DMS53 treated with DMSO at 0.1 percent for 48 hours (cell line): Measurements from ENCODE around the gene KAZN.
"Not testable (repeated sequence)": the region's sequence is repeated elsewhere in the genome, so short reads cannot be mapped to it uniquely, and the experiment has no call there.

Experiments used
- DNase-seq: peaks from one replicate; lab custom pipeline; 2025; ENCODE audit not compliant: unreplicated experiment; lab: John Stamatoyannopoulos, UW

KAZN gene

DNA sequence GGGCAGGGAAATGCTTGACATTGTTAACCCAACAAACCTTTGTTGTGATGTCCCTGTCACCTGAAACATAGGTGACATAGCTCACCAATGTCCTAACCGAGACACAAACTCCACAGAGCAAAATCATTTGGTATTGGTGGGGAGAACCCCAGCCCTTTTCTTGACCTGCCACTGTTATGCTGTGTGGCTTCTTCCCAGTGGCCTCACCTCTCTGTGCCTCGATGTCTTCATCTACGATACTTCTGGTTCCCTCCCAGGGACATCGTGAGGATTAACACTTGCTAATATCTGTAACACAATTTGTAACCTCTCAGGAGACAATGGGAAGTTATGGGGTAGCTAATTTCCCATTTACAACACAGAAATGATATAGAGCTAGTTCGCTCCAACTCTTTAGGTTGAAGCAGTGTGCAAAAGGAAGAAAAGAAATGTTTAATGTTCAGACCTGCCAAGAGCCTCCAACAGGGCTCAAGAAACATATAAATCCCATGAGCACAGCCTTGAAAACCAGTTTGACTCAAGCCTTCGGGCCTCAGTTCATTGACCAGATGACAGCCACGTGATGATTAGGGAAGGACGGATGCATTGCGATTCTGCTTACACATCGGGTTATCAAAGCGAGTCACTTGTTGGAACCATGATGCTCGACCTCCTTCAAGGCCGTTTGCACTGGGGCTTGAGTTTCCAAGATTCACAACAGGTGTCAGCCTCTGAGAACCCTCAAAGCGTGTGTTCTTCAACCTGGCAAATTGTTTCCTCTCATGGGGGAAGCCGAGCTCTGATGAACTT, 517.3 kb downstream of the KAZN start:
- no peak for DNase-seq

DNA sequence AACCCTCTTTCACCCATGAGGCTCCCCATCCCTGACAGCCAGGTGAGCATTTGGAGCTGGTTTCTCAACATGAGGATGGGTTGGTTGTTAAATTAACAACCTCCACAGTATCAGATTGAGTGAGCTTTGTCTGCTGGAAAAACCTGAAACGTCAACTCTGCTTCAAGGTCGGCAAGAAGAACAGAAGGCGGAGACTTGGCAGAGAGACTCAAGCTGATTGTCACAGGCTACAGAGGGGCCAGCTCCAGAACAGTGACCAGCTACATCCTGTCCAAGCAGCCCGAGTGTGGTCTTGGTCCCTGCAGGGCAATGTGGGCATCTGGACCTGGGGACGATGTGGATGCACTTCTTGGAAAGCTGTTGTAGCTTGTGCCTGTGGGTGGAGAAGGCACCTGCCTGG, 518.5 kb downstream of the KAZN start:
- no peak for DNase-seq

DNA sequence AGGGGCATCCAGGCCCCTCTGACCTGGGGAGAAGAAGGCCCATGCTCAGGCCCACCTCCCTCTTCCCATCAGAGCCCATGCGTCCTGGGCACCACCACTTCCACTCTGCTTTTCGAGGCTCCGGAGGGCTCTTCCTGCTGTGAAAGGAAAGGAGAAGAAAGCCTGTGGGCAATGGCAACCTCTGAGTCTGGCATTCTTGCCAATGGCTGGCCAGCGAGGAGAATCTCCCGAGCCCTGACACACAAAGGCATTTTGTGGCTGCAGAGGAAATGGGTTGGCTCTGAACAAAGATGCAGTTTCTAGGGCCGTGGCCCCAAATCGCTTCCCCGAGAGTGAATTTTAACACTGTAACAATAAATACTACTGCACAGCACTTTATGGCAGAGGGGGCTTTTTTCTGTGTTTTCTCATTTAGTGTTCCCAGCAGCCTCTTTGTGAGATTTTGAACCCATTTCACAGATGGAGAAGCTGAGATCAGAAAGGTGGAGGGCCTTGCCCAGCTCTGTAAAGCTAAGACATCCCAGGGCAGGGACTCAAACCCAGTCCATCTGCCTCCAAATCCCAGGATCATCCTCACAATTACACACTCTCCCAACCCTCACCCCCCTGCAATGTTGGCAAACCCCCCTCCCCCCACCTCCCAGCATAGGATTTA, 519.3 kb downstream of the KAZN start:
- no peak for DNase-seq

DNA sequence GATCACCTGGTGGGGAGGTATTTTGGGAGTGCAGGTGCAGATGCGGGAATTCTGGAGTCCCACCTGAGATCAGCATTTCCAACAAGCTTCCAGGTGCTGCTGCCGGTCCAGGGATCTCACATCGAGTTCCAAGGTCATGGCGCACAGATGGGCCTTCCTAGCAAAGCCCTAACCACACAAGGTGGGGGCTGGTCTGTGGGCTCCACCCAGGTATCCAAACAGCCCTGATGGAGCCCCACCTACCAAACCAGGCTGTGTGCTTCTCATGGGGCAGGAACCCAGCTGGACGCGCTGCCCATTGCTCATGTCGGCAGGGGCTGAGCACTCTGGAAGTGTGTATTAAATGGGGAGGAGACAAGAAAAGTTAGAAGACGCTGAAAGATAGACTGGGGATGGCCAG, 520.1 kb downstream of the KAZN start:
- no peak for DNase-seq

DNA sequence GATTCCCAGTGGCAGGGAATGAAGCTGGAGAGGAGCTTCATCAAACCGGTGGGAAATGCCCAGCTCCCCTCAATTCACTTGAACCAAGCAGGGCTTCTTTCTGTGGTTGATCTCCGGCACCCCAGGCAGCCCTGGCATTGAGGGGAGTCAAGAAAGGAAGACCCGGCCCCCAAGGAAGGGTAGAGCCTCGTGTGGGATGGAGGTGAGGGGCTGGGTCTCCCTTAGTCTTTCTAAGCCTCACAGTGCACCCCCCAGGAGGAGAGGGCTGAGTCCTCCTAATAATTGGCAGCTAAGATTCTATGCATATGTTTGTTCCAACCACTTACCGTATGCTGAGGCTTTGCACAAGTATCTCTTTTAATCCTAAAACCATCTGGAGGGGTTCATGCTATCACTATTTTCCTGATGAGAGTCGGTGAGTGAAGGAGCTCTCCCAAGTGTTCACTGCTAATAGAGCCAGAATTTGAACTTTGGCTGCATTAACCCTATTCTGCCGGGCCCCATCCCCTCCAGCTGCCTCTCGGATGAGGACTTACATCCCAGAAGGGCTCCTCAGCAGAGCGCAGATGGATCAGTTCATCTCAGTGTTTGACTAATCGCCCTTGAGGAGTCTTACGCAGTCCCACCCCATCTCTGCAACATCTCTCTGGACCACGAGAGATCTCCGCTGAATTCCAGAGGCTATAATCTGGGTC, 521.9 kb downstream of the KAZN start:
- DNase-seq = no peak

DNA sequence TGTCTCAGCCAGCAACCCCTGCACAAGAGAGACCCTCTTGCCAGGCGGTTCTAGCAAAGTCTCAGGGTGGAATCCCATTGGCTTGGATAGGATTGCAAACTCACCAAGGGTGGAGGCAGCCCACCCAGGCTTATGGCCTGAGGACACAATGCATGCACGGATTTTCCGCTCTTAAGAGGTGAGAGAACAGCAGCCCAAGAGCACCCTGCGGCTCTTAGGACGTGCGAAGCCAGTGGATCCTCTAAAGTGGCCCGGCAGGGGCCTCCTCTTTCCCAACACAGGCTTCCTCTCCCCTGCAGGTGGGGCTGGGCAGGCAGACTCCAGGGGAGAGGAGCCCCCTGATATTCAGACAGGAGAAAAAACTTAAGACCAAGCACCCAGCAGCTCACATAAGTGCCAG, 523.8 kb downstream of the KAZN start:
- DNase-seq = no peak

DNA sequence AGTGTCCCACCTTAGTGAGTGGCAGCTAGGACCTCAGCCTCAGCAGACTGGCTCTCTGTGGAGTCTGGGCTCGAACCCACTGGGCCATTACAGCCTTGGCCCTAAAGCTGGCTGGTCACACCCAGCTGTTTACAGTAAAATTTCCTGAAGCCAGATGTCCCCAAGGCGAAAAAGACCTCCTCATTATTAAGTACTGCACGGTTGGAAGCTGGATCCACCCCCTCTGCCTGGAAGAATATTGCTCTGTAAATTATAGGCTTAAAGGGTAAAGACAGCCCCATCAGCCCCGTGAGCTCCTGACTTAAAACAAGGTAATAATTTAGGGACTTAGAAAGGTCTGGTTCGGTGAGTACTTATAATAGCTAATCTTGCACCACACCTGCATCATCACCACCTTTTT, 524.8 kb downstream of the KAZN start:
- no peak for DNase-seq

DNA sequence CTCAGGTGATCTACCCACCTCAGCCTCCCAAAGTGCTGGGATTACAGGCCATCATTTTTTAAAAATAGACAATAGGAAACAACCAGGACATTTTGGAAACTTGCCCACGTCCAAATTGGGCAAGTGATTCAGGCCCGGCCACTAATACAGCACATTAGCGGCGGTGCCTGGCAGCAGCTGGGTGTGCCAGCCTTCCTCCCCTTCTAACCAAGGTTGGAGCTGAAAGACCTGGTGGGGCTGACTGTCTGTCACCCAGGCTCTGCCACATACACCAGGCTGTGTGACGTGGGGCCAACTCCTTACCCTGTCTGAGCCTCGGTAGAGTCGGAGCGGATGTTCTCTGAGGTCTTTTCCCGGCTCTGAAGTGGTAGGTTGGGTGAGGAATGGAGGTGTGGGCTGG, 525.4 kb downstream of the KAZN start:
- no peak for DNase-seq

DNA sequence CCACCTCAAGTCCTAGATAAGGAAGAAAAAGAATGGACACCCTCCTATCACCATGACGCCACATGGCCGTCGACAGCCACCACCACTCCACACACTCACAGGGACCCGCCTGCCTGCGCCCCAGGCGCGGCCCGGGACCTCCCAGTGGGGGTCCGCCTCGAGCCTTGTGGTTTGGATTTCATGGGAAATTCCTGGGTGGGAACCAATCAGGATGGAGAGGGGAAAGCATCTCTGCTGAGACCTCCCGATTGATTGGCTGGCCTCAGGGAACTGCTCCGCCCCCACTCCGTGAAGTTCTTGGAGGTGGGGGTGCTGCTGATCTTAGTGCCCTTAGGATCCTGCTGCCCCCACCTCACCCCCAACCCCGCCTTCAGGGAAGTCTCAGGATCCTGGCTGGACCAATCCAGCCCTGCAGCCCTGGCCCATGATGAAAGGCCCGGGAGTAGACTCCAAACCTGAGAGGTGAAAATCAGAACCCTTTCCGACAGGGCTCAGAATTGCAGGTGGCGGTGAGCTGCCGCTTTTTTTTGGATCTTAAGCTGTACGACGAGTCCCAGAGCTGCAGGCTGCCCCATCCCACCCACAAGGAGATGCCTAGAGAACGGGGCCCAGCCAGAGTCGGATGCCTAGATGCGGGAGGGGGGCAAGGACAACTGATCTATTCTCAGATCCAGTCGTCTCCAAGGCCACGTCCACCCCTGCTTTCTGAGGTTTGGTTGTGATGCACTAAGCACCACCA, 526.0 kb downstream of the KAZN start:
- DNase-seq = no peak

DNA sequence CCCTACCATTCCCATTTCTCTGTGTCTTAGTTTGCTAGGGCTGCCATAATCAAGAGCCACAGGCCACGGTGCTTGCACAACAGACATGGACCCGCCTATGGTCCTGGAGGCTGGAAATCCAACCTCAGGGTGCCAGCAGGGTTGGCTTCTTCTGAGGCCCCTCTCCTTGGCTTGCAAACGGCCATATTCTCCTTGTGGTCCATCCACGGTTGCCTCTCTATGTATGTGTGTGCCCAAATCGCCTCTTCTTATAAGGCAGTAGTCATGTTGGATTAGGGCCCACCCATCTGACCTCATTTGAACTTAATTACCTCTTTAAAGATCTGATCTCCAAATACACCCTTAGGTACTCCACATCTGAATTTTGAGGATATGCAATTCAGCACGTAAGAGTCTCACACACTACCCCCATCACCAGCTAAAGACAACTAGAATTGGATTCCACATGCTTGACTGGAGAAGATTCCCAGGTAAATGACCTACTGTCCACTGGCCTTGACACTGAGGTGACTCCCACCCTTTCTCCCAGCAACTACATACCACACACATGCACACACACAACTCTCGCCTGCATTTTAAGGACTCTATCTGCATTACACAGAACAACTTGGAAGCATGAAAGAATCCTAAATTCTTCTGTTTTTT, 526.7 kb downstream of the KAZN start:
- no peak for DNase-seq

DNA sequence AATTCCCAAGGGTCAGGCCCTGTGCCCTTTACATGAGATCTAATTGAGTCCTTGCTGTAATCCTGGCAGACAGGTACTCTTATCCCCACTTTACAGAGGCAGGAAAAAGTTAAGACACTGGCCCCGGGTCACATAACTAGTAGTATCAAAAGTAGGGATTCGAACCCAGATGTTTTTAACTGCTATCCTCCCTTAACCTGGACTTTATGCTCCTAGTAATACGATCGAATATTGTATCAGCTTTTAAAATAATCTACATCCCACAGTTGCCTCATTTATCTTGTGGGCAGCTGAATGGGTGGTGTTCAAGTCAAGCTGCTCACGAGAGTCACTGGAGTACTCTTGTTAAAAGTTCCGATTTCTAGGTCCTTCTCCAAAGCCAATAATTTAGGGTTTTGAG, 529.6 kb downstream of the KAZN start:
- DNase-seq = no peak

DNA sequence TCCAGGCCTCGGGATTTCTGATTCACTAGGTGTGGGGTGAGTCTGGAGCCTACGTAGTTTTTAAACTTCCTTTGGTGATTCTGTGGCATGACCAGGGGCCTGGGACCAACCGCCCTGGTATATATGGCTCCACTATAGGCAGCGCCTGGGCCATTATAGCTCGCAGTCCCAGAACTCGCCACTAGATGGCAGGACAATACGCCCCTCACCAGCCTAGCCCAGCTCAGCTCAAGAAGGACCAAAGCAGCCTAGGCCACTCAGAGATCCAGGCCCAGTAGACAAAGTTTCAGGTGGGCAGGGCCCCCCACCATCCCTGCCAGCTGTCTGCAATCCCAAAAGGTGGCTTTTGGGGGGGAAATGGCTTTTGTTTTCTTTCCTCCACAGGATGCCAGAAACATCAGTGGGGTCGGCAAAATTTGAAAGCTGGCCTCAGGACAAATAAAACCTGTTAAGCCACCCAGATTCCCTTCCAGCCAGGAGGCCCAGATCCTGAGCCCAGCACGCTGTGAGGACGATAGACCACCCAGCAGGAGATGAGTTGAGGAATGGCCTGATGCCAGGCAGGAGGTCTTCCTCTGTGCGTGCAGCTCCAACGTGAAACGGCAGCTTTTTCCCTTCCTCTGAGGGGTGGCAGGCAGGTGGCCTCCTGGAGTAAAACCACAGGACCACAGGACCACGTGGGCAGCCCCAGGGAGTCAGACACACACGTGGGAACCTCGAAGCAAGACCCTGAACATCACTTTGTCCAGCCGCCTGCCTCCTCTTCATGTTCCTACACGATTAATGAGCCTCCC, 530.2 kb downstream of the KAZN start:
- peak; percentile 30 for DNase-seq

DNA sequence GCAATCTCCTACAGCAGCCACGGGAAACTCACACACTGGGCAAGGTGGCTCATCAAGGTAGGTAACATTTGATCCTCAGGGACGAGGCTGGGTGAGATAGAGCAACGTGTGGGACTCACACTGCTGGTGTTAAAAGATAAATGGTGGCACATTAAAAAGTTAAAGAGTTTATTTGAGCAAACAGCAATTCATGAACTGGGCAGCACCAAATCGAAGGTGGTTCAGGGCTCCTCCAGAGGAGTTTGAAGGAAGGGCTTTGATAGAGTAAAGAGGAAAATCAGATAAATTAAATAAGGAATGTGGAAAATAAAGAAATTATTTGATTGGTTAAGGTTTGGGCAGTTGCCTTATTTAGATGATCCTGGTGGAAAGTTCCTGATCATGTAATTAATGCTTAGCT, 531.5 kb downstream of the KAZN start:
- DNase-seq = no peak

DNA sequence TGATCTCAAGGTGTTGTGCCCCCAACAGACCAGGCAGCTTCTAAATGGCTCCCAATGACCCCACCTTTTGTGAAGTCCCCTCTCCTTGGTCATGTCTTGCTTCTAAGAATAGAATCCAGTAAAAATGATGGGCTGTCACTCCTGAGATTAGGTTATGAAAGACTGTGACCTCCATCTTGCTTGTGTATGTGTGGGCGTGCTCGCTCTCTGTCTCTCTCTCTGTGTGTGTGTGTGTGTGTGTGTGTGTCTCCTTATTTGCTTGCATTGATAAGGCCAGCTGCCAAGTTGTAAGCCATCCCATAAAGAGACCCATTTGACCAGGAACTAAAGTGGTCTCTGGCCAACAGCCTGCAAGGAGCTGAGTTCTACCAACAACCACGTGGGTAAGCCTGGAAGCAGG, 532.1 kb downstream of the KAZN start:
- no peak for DNase-seq

DNA sequence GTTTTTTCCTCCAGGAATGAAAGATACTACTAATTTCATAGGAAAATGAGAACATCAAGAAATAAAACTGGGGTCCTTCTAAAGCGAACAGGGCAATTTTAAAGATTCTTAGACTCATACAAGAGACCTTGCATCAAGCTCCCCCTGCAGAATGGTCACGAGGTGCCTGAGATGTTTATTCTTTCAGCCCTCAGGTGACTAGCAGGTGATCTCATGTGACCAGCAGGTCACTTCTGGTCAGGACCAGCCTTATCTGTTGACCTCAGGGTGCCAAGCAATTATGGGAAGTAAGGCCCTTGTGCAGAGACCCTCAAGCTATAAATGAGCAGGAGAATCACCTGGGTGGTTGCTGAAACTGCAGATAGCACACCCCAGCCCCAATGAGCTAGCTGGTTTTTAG, 534.5 kb downstream of the KAZN start:
- no peak for DNase-seq

DNA sequence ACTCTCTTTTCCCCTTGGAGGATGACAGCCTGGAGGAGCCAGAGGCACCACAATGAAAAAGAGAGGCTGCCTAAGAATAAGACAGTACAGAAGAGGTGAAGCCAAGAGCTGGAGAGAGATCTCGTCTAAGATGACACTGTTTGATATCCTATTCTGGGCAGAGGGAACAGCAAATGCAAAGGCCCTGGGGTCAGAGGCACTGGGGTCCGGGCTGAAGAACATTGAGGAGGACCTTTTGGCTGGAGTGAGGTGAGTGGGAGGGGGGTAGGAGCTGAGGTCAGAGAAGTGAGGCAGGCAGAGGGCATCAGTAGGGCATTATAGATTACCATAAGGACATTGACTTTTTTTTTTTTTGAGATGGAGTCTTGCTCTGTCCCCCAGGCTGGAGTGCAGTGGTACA, 535.8 kb downstream of the KAZN start:
- DNase-seq = no peak

DNA sequence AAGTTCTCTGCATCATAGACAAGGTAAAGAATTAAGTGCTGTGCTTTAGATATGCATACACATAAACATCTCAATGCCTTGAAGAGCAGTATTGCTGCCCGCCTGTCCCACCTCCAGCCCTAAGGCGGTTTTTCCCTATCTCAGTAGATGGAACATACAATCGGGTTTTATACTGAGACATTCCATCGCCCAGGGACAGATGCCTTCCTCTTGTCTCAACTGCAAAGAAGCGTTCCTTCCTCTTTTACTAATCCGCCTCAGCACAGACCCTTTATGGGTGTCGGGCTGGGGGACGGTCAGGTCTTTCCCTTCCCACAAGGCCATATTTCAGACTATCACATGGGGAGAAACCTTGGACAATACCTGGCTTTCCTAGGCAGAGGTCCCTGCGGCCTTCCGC, 537.1 kb downstream of the KAZN start:
- DNase-seq = not testable (repeated sequence)

DNA sequence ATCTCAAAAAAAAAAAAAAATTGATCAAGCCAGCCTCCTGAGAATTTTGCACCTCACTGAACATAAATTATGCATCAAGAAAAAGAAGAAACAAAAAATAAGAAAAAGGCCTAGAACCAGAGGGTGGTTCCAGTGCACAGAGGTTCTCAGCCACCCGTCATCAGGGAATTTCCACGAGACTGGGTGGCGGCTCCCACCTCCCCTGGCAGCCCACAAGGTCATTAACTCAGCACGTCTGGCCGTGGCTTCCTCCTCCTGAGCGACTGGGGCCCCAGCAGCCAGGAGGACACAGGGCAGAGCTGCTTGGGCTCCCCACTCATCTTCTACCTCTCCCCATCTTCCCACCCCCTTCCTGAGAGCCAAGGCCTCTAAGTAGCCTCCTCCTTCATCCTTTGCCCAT, 539.3 kb downstream of the KAZN start:
- DNase-seq = no peak

DNA sequence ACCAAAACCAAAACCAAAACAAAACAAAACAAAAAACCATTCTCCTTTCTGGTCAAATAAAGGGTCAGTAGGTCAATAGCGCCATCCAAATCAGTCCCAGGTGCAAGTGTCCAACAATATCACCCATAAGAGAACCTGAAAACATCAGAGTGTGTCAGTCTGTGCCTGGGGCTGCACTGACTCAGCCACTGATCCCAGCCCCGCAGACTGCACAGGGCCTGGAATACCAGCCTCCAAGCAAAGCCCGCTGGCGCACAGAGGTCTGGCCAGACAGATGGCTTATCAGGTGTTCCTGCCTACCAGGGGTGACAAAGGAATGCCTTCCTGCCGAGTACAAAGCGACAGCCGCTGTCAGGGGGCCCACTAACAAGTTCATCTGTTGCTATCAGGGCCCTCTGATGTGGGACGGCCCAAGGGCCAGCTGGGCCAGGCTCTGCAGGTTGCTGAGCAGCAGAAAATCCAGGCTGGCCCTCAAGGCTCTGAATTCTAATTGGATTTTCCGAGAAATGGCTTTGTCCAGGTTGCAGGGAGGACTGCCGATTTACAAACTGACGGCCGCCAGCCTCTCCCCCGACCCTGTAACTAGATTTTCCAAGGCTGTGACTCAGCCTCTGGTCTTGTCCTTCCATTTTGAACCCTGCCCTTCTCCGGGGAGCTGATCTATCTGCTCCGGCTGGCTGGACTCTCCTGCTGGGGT, 541.3 kb downstream of the KAZN start:
- no peak for DNase-seq
